Muscle layer of duodenum (tissue), 2 donors: Measurements from ENCODE around the gene SYT9.

Experiments
- H3K27ac ChIP-seq: one replicate; pipeline ENCODE4 v1.7.0; 2013; ENCODE audit warnings: mild to moderate bottlenecking, low read length
- H3K27me3 ChIP-seq: one replicate; pipeline ENCODE4 v1.7.0; 2013; ENCODE audit warnings: low read depth, mild to moderate bottlenecking, control low read depth, low read length
- H3K36me3 ChIP-seq, 2 donors: one replicate each; pipeline ENCODE4 v1.7.0; 2013; ENCODE audit warnings: low read length in 2 of 2, control low read depth in 1 of 2, mild to moderate bottlenecking in 1 of 2; ENCODE audit not compliant: insufficient read depth in 2 of 2, control insufficient read depth in 1 of 2
- H3K4me1 ChIP-seq, 2 donors: one replicate each; pipeline ENCODE4 v1.7.0; 2013; ENCODE audit warnings: low read length in 2 of 2, mild to moderate bottlenecking in 2 of 2, control low read depth in 1 of 2, moderate library complexity in 1 of 2; ENCODE audit not compliant: insufficient read depth in 2 of 2, control insufficient read depth in 1 of 2
- H3K4me3 ChIP-seq, 2 donors: one replicate each; pipeline ENCODE4 v1.7.0; 2013; ENCODE audit warnings: low read length in 2 of 2, low read depth in 1 of 2, mild to moderate bottlenecking in 1 of 2
- H3K9me3 ChIP-seq, 2 donors: one replicate each; pipeline ENCODE4 v1.7.0; 2013; ENCODE audit warnings: low read length in 2 of 2, control low read depth in 1 of 2, mild to moderate bottlenecking in 1 of 2; ENCODE audit not compliant: control insufficient read depth in 1 of 2
- donor health status: healthy.

SYT9 gene

GRCh38 chr11:7450836-7451235 lies 199.1 kb downstream of the SYT9 start:
- Histone ChIP-seq H3K4me3 (no peak overlapping the region), H3K27ac (no peak overlapping the region), H3K27me3 (no peaks in the 10 kb centered on the region), H3K36me3 (no peaks in the 10 kb centered on the region), H3K9me3 (no peaks in the 10 kb centered on the region), H3K4me1 (no peaks in the 10 kb centered on the region)

- no peak overlapping the region for H3K27ac ChIP-seq
- no peaks in the 10 kb centered on the region for H3K9me3 ChIP-seq
- H3K27me3 ChIP-seq: no peaks in the 10 kb centered on the region
- H3K4me3 ChIP-seq: no peak overlapping the region
- no peaks in the 10 kb centered on the region for H3K4me1 ChIP-seq
- no peaks in the 10 kb centered on the region for H3K36me3 ChIP-seq
Measured at GRCh38 chr11:7451520-7451919, 199.8 kb downstream of the SYT9 start.

GRCh38 chr11:7451952-7452494 lies 200.3 kb downstream of the SYT9 start:
- Histone ChIP-seq H3K27ac (no peak overlapping the region), H3K4me1 (no peaks in the 10 kb centered on the region), H3K4me3 (no peak overlapping the region), H3K27me3 (no peaks in the 10 kb centered on the region), H3K36me3 (no peaks in the 10 kb centered on the region), H3K9me3 (no peaks in the 10 kb centered on the region)

- Histone ChIP-seq H3K27ac (no peak overlapping the region), H3K4me1 (no peaks in the 10 kb centered on the region), H3K36me3 (no peaks in the 10 kb centered on the region), H3K27me3 (no peaks in the 10 kb centered on the region), H3K9me3 (no peaks in the 10 kb centered on the region), H3K4me3 (no peak overlapping the region)
Measured at GRCh38 chr11:7454854-7455253, 203.2 kb downstream of the SYT9 start.

GRCh38 chr11:7457211-7457610 lies 205.5 kb downstream of the SYT9 start:
- no peaks in the 10 kb centered on the region for H3K4me1 ChIP-seq
- no peak overlapping the region for H3K27ac ChIP-seq
- H3K36me3 ChIP-seq: no peaks in the 10 kb centered on the region
- H3K4me3 ChIP-seq: no peak overlapping the region
- no peaks in the 10 kb centered on the region for H3K9me3 ChIP-seq
- H3K27me3 ChIP-seq: no peaks in the 10 kb centered on the region

GRCh38 chr11:7462706-7463105 lies 211.0 kb downstream of the SYT9 start:
- Histone ChIP-seq H3K27ac (no peak overlapping the region), H3K27me3 (no peaks in the 10 kb centered on the region), H3K4me3 (no peak overlapping the region), H3K36me3 (no peaks in the 10 kb centered on the region), H3K4me1 (no peaks in the 10 kb centered on the region), H3K9me3 (no peaks in the 10 kb centered on the region)

GRCh38 chr11:7467652-7468051 lies 215.9 kb downstream of the SYT9 start:
- Histone ChIP-seq H3K36me3 (no peaks in the 10 kb centered on the region), H3K4me1 (no peaks in the 10 kb centered on the region), H3K27me3 (no peaks in the 10 kb centered on the region), H3K4me3 (no peak overlapping the region), H3K27ac (no peak overlapping the region), H3K9me3 (no peaks in the 10 kb centered on the region)

- Histone ChIP-seq H3K9me3 (no peaks in the 10 kb centered on the region), H3K4me3 (no peak overlapping the region), H3K27me3 (no peaks in the 10 kb centered on the region), H3K36me3 (no peaks in the 10 kb centered on the region), H3K4me1 (no peaks in the 10 kb centered on the region), H3K27ac (no peak overlapping the region)
Measured at GRCh38 chr11:7469351-7469865, 217.7 kb downstream of the SYT9 start.

- H3K4me1 ChIP-seq: no peaks in the 10 kb centered on the region
Measured at GRCh38 chr11:7471071-7471470, 219.4 kb downstream of the SYT9 start.

GRCh38 chr11:7473717-7474116 lies 222.0 kb downstream of the SYT9 start:
- H3K27me3 ChIP-seq: no peaks in the 10 kb centered on the region
- no peaks in the 10 kb centered on the region for H3K36me3 ChIP-seq
- no peak overlapping the region for H3K4me3 ChIP-seq
- H3K27ac ChIP-seq: no peak overlapping the region
- H3K9me3 ChIP-seq: no peaks in the 10 kb centered on the region
- H3K4me1 ChIP-seq: no peaks in the 10 kb centered on the region

More at GRCh38 chr11:7471071-7471470, 219.4 kb downstream of the SYT9 start:
- Histone ChIP-seq H3K9me3 (no peaks in the 10 kb centered on the region), H3K27me3 (no peaks in the 10 kb centered on the region), H3K36me3 (no peaks in the 10 kb centered on the region), H3K4me3 (no peak overlapping the region), H3K27ac (no peak overlapping the region)

GRCh38 chr11:7480113-7480512 lies 228.4 kb downstream of the SYT9 start:
- no peaks in the 10 kb centered on the region for H3K36me3 ChIP-seq
- no peaks in the 10 kb centered on the region for H3K9me3 ChIP-seq
- H3K4me3 ChIP-seq: no peak overlapping the region

GRCh38 chr11:7484131-7484530 lies 232.4 kb downstream of the SYT9 start:
- Histone ChIP-seq H3K9me3 (no peaks in the 10 kb centered on the region), H3K27me3 (no peaks in the 10 kb centered on the region), H3K27ac (no peak overlapping the region), H3K4me1 (no peaks in the 10 kb centered on the region), H3K4me3 (no peak overlapping the region), H3K36me3 (no peaks in the 10 kb centered on the region)

More at GRCh38 chr11:7480113-7480512, 228.4 kb downstream of the SYT9 start:
- no peaks in the 10 kb centered on the region for H3K4me1 ChIP-seq
- H3K27me3 ChIP-seq: no peaks in the 10 kb centered on the region
- H3K27ac ChIP-seq: no peak overlapping the region
